H9 (cell line): ENCODE measurements around the gene SLC45A1. TPM values are rescaled to one million over a fixed set of nuclear protein-coding genes. Genes with fewer than 3 reads are reported as not detected.

Experiments used
- DNase-seq: peaks from one replicate; pipeline ENCODE4 v3.0.0-alpha.2; 2017
- H2AFZ ChIP-seq: one replicate; pipeline ENCODE4 v1.6.1; 2013; ENCODE audit warnings: mild to moderate bottlenecking, low read length, control low read depth, moderate library complexity
- H2AK5ac ChIP-seq: 2 replicates; pipeline ENCODE4 v1.6.1; 2013; ENCODE audit warnings: low read length, control low read depth, mixed read lengths; ENCODE audit not compliant: insufficient read length
- H2BK120ac ChIP-seq: one replicate; pipeline ENCODE4 v1.6.1; 2013; ENCODE audit warnings: low read depth, mild to moderate bottlenecking, low read length, control low read depth, inconsistent platforms; ENCODE audit not compliant: poor library complexity, severe bottlenecking
- H2BK12ac ChIP-seq: 2 replicates; pipeline ENCODE4 v1.6.1; 2013; ENCODE audit warnings: low read length, control low read depth, mixed read lengths, low read depth; ENCODE audit not compliant: insufficient read length
- H2BK15ac ChIP-seq: 2 replicates; pipeline ENCODE4 v1.6.1; 2013; ENCODE audit warnings: low read depth, low read length, control low read depth
- H2BK20ac ChIP-seq: one replicate; pipeline ENCODE4 v1.6.1; 2013; ENCODE audit warnings: low read depth, mild to moderate bottlenecking, low read length, control low read depth, inconsistent platforms; ENCODE audit not compliant: poor library complexity, severe bottlenecking
- H2BK5ac ChIP-seq: 2 replicates; pipeline ENCODE4 v1.6.1; 2013; ENCODE audit warnings: low read length, control low read depth, mixed read lengths; ENCODE audit not compliant: insufficient read length
- H3K14ac ChIP-seq: 2 replicates; pipeline ENCODE4 v1.6.1; 2013; ENCODE audit warnings: low read length, control low read depth; ENCODE audit not compliant: insufficient read depth
- H3K18ac ChIP-seq: 2 replicates; pipeline ENCODE4 v1.6.1; 2013; ENCODE audit warnings: low read depth, mild to moderate bottlenecking, mixed read lengths, low read length, control low read depth; ENCODE audit not compliant: insufficient read length
- H3K23ac ChIP-seq: 2 replicates; pipeline ENCODE4 v1.6.1; 2013; ENCODE audit warnings: low read length, control low read depth, mixed read lengths, low read depth; ENCODE audit not compliant: insufficient read length
- H3K23me2 ChIP-seq: 2 replicates; pipeline ENCODE4 v1.6.1; 2013; ENCODE audit warnings: low read depth, mild to moderate bottlenecking, mixed read lengths, low read length, control low read depth; ENCODE audit not compliant: insufficient read length, poor library complexity, severe bottlenecking
- H3K27ac ChIP-seq: 2 replicates; pipeline ENCODE4 v1.5.1; 2013; ENCODE audit warnings: low read length, control low read depth, mixed read lengths, low read depth; ENCODE audit not compliant: insufficient read length
- H3K27me3 ChIP-seq: 2 replicates; pipeline ENCODE4 v1.6.1; 2013; ENCODE audit warnings: low read length, control low read depth, inconsistent platforms; ENCODE audit not compliant: insufficient read depth
- H3K4ac ChIP-seq: 2 replicates; pipeline ENCODE4 v1.6.1; 2013; ENCODE audit warnings: low read depth, mild to moderate bottlenecking, control low read depth, inconsistent platforms, low read length, moderate library complexity
- H3K4me1 ChIP-seq: 2 replicates; pipeline ENCODE4 v1.6.1; 2013; ENCODE audit warnings: low read length, control low read depth, inconsistent platforms; ENCODE audit not compliant: insufficient read depth
- H3K4me2 ChIP-seq: 2 replicates; pipeline ENCODE4 v1.6.1; 2013; ENCODE audit warnings: low read length, control low read depth, mixed read lengths; ENCODE audit not compliant: insufficient read length, insufficient read depth
- H3K56ac ChIP-seq: 2 replicates; pipeline ENCODE4 v1.6.1; 2013; ENCODE audit warnings: low read depth, mild to moderate bottlenecking, mixed read lengths, low read length, control low read depth; ENCODE audit not compliant: insufficient read length
- H3K79me1 ChIP-seq: 2 replicates; pipeline ENCODE4 v1.6.1; 2013; ENCODE audit warnings: low read depth, mild to moderate bottlenecking, moderate library complexity, low read length, control low read depth, inconsistent platforms; ENCODE audit not compliant: insufficient read depth, poor library complexity, severe bottlenecking
- H3K79me2 ChIP-seq: 2 replicates; pipeline ENCODE4 v1.6.1; 2013; ENCODE audit warnings: low read length, control low read depth, inconsistent platforms; ENCODE audit not compliant: insufficient read depth
- H3K9ac ChIP-seq: 2 replicates; pipeline ENCODE4 v1.6.1; 2013; ENCODE audit warnings: low read length, control low read depth, mixed read lengths; ENCODE audit not compliant: insufficient read length; ENCODE audit errors: extremely low read depth
- H3K9me3 ChIP-seq: one replicate; pipeline ENCODE4 v1.6.1; 2013; ENCODE audit warnings: low read depth, low read length, inconsistent platforms; ENCODE audit not compliant: control insufficient read depth
- H3T11ph ChIP-seq: one replicate; pipeline ENCODE4 v1.6.1; 2013; ENCODE audit warnings: mild to moderate bottlenecking, low read length, control low read depth, inconsistent platforms
- H4K20me1 ChIP-seq: one replicate; pipeline ENCODE4 v1.6.1; 2013; ENCODE audit not compliant: control insufficient read depth, insufficient read length, insufficient read depth
- H4K5ac ChIP-seq: 2 replicates; pipeline ENCODE4 v1.6.1; 2013; ENCODE audit warnings: low read depth, mild to moderate bottlenecking, mixed read lengths, low read length, control low read depth; ENCODE audit not compliant: insufficient read length
- H4K8ac ChIP-seq: replicated peaks from 2 replicates; pipeline ENCODE4 v1.6.1; 2013; ENCODE audit warnings: low read length, control low read depth, mixed read lengths, low read depth; ENCODE audit not compliant: insufficient read length
- H4K91ac ChIP-seq: 2 replicates; pipeline ENCODE4 v1.6.1; 2013; ENCODE audit warnings: low read depth, mild to moderate bottlenecking, moderate library complexity, mixed read lengths, low read length, control low read depth; ENCODE audit not compliant: insufficient read length
- H3K27ac Mint-ChIP-seq, 3 experiments: 2 replicates in 2 of 3; 3 replicates in 1 of 3; pipeline ENCODE4 v1.8.0; 2020 to 2021; ENCODE audit warnings: mixed read lengths in 3 of 3, mild to moderate bottlenecking in 1 of 3, moderate library complexity in 1 of 3
- H3K27me3 Mint-ChIP-seq: 2 replicates; pipeline ENCODE4 v1.8.0; 2021; ENCODE audit warnings: low read depth, mild to moderate bottlenecking, moderate library complexity, mixed read lengths
- H3K36me3 Mint-ChIP-seq, 3 experiments: 2 replicates in 2 of 3; 3 replicates in 1 of 3; pipeline ENCODE4 v1.8.0; 2020 to 2021; ENCODE audit warnings: low read depth in 3 of 3, mixed read lengths in 3 of 3; ENCODE audit not compliant: insufficient read depth in 1 of 3
- H3K4me1 Mint-ChIP-seq, 2 experiments: 2 replicates each; pipeline ENCODE4 v1.8.0; 2020; ENCODE audit warnings: mixed read lengths in 2 of 2
- H3K4me3 Mint-ChIP-seq, 2 experiments: 2 replicates in 1 of 2; 3 replicates in 1 of 2; pipeline ENCODE4 v1.8.0; 2020 to 2021; ENCODE audit warnings: mild to moderate bottlenecking in 2 of 2, mixed read lengths in 2 of 2, moderate library complexity in 1 of 2
- H3K9me3 Mint-ChIP-seq, 2 experiments: 2 replicates in 1 of 2; 3 replicates in 1 of 2; pipeline ENCODE4 v1.8.0; 2020; ENCODE audit warnings: mild to moderate bottlenecking in 2 of 2, mixed read lengths in 2 of 2, moderate library complexity in 1 of 2
- CTCF ChIP-seq: fragments of 200-600 bp; sonication (generic); conservative IDR thresholded peaks from 3 replicates; pipeline ENCODE4 v1.8.0; 2021; ENCODE audit warnings: antibody characterized with exemption, mild to moderate bottlenecking
- WGBS: extraction: QIAGEN DNeasy Blood & Tissue Kit; methylation state at CpG from one replicate; pipeline ENCODE4 v1.1.7; 2013; ENCODE audit warnings: missing lambda C conversion rate, low lambda C conversion rate, mixed read lengths; ENCODE audit not compliant: insufficient read length; ENCODE audit errors: extremely low coverage; 5-methylcytosine and 5-hydroxymethylcytosine counted together
- total RNA-seq: library from RNA; stranded (reverse); gene quantifications from 2 replicates; pipeline ENCODE4 v1.2.1, GENCODE V29; 2021

SLC45A1 gene
- total RNA-seq, 1 experiment from 2014 or later: 0.63 TPM

GRCh38 chr1:8384088-8384487 lies 66.2 kb downstream of the SLC45A1 start:
- peaks cover 55 to 61% of the 10 kb centered on the region in 2 experiments for H3K4me1 Mint-ChIP-seq
- no peak overlapping the region for H3K4me3 Mint-ChIP-seq
- H2BK12ac ChIP-seq: no peak overlapping the region
- H2BK20ac ChIP-seq: no peak overlapping the region
- no peaks in the 10 kb centered on the region for H3K27me3 Mint-ChIP-seq
- H3K4me2 ChIP-seq: no peak overlapping the region
- H3K27ac Mint-ChIP-seq: peak overlapping the region in 2 of 3 experiments; percentile 24 to 25; a peak in 1 of 7 replicates
- H3K27me3 ChIP-seq: no peaks in the 10 kb centered on the region
- WGBS: no CpG with 5 or more reads among the region's 6 CpGs
- H3K4me1 ChIP-seq: no peaks in the 10 kb centered on the region; the same call in 1 of the 2 replicates
- H2AK5ac ChIP-seq: no peak overlapping the region
- H4K91ac ChIP-seq: no peak overlapping the region
- H3K23ac ChIP-seq: no peak overlapping the region
- no peaks in the 10 kb centered on the region for H4K20me1 ChIP-seq
- H4K5ac ChIP-seq: no peak overlapping the region
- H3K18ac ChIP-seq: no peak overlapping the region
- no peak overlapping the region for H4K8ac ChIP-seq
- no peak for TF ChIP-seq CTCF
- H3K9ac ChIP-seq: no peak overlapping the region
- no peak overlapping the region for H2BK120ac ChIP-seq
- peaks cover 4 to 16% (median 9%) of the 10 kb centered on the region in 3 experiments; a peak in 5 of 7 replicates for H3K36me3 Mint-ChIP-seq
- no peaks in the 10 kb centered on the region for H3K9me3 Mint-ChIP-seq
- H3K27ac ChIP-seq: no peak overlapping the region
- H3K9me3 ChIP-seq: no peaks in the 10 kb centered on the region
- H3K14ac ChIP-seq: no peak overlapping the region
- no peak overlapping the region for H2BK5ac ChIP-seq
- H3K79me1 ChIP-seq: peaks cover 4% of the 10 kb centered on the region
- no peak overlapping the region for H3K4ac ChIP-seq
- H3K56ac ChIP-seq: no peak overlapping the region
- DNase-seq: no peak
- H2AFZ ChIP-seq: no peak overlapping the region
- H2BK15ac ChIP-seq: no peak overlapping the region
- H3T11ph ChIP-seq: no peak overlapping the region
- no peaks in the 10 kb centered on the region for H3K23me2 ChIP-seq
- H3K79me2 ChIP-seq: peaks cover 4% of the 10 kb centered on the region; the same call in 1 of the 2 replicates
